GM23248 (cell line): ENCODE measurements around the gene RRP9. TPM values are rescaled to one million over a fixed set of nuclear protein-coding genes. Genes with fewer than 3 reads are reported as not detected.
"Not testable (repeated sequence)": the region's sequence is repeated elsewhere in the genome, so short reads cannot be mapped to it uniquely, and the experiment has no call there.

Source experiments
- DNase-seq: peaks from one replicate; pipeline ENCODE4 v3.0.0-alpha.2; 2015
- H2AFZ ChIP-seq: fragments of 200-600 bp; sonication (generic); 2 replicates; pipeline ENCODE4 v1.6.1; 2016; ENCODE audit warnings: antibody characterized with exemption
- H3F3A ChIP-seq: fragments of 200-600 bp; sonication (generic); 2 replicates; pipeline ENCODE4 v1.6.1; 2016; ENCODE audit warnings: mild to moderate bottlenecking, antibody characterized with exemption, mixed run types; ENCODE audit not compliant: insufficient read depth
- H3K27ac ChIP-seq: fragments of 200-600 bp; sonication (generic); 2 replicates; pipeline ENCODE4 v1.5.1; 2016; ENCODE audit warnings: mild to moderate bottlenecking
- H3K27me3 ChIP-seq: fragments of 200-600 bp; sonication (generic); replicated peaks from 2 replicates; pipeline ENCODE4 v1.6.1; 2016; ENCODE audit warnings: mild to moderate bottlenecking; ENCODE audit not compliant: insufficient read depth
- H3K36me3 ChIP-seq: fragments of 200-600 bp; sonication (generic); 2 replicates; pipeline ENCODE4 v1.6.1; 2016; ENCODE audit warnings: low read depth, mild to moderate bottlenecking
- H3K4me1 ChIP-seq: fragments of 200-600 bp; sonication (generic); 2 replicates; pipeline ENCODE4 v1.6.1; 2016; ENCODE audit warnings: mild to moderate bottlenecking; ENCODE audit not compliant: insufficient read depth
- H3K4me2 ChIP-seq: fragments of 200-600 bp; sonication (generic); one replicate; pipeline ENCODE4 v1.6.1; 2016; ENCODE audit warnings: mild to moderate bottlenecking; ENCODE audit not compliant: unreplicated experiment
- H3K4me3 ChIP-seq: fragments of 200-600 bp; sonication (generic); 2 replicates; pipeline ENCODE4 v1.5.1; 2016; ENCODE audit warnings: mild to moderate bottlenecking
- H3K79me2 ChIP-seq: fragments of 200-600 bp; sonication (generic); 2 replicates; pipeline ENCODE4 v1.6.1; 2016; ENCODE audit warnings: mild to moderate bottlenecking; ENCODE audit not compliant: insufficient read depth
- H3K9ac ChIP-seq: fragments of 200-600 bp; sonication (generic); 2 replicates; pipeline ENCODE4 v1.6.1; 2016; ENCODE audit warnings: mild to moderate bottlenecking
- H3K9me2 ChIP-seq: fragments of 200-600 bp; sonication (generic); 2 replicates; pipeline ENCODE4 v1.6.1; 2016; ENCODE audit warnings: mixed run types, mild to moderate bottlenecking, moderate library complexity; ENCODE audit not compliant: insufficient read depth
- H3K9me3 ChIP-seq: fragments of 200-600 bp; sonication (generic); one replicate; pipeline ENCODE4 v1.6.1; 2017; ENCODE audit warnings: low read depth
- H4K20me1 ChIP-seq: fragments of 200-600 bp; sonication (generic); 2 replicates; pipeline ENCODE4 v1.6.0; 2016; ENCODE audit not compliant: insufficient read depth
- EZH2 ChIP-seq: fragments of 200-600 bp; sonication (generic); IDR thresholded peaks from 2 replicates; pipeline ENCODE4 v1.6.1; 2018; ENCODE audit warnings: antibody characterized with exemption, mild to moderate bottlenecking; ENCODE audit not compliant: insufficient read depth, poor library complexity, severe bottlenecking
- EZH2phosphoT487 ChIP-seq: fragments of 200-600 bp; sonication (generic); IDR thresholded peaks from 2 replicates; pipeline ENCODE4 v1.6.1; 2018; ENCODE audit warnings: antibody characterized with exemption, moderate library complexity, mild to moderate bottlenecking, low read depth; ENCODE audit not compliant: insufficient read depth
- WGBS, 2 experiments: methylation state at CpG; one replicate each; pipeline ENCODE4 v1.1.6; 2015 to 2017; ENCODE audit warnings: low lambda C conversion rate in 2 of 2, low coverage in 1 of 2; ENCODE audit errors: missing lambda C conversion rate in 2 of 2; 5-methylcytosine and 5-hydroxymethylcytosine counted together
- in situ Hi-C: fragments of 300-500 bp; cut with MboI; formaldehyde crosslinking; loops from 2 replicates; pipeline ENCODE4 v1.15.0; 2020
- polyA plus RNA-seq: library from polyadenylated mRNA; unstranded; fragments of >200 nt; fragmentation: Nextera tagmentation; extraction: Ambion mirVana; gene quantifications from 2 replicates; pipeline ENCODE4 v1.2.1, GENCODE V29; 2016
- total RNA-seq: library from RNA; depleted of rRNA; stranded (reverse); fragments of >200 nt; shearing (Covaris generic); gene quantifications from 2 replicates; pipeline ENCODE4 v1.2.3, GENCODE V29; 2014

RRP9 gene
- total and polyA plus RNA-seq, 2 experiments from 2014 or later, result 27.5 to 28.4 TPM

DNA sequence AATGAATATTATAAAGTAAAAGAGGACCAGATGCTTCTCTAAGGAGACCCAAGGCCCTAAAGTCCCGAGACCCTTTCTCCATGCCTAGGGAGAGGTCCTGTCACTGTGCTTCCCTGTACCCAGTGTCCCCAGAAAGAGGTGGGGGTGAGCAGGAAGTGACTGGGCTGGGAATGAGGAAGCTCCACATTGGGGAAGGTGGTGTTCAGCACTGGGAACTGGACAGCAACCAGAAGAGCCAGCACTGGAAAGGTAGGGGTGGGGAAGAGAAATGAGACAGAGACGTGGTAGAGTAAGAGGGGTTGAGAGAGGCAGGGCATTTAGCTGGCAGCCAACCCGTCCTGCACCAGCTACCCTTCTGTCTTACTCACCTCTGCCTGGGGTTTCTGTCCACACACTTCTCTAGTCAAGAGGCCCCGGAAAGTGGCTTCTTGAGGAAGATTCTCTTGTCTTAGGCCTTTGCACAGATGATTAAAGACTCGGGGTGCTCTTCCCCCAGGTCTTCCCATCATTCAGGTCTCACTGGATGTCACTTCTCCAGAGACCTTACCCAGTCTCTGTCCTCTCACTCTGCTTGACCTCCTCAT lies 12.2 kb downstream of the RRP9 start:
- Histone ChIP-seq H3K9me2 (no peaks in the 10 kb centered on the region), H3K4me3 (no peak overlapping the region), H3K9me3 (no peaks in the 10 kb centered on the region), H4K20me1 (no peaks in the 10 kb centered on the region), H3K36me3 (no peaks in the 10 kb centered on the region), H3F3A (no peaks in the 10 kb centered on the region), H3K4me2 (no peak overlapping the region), H3K4me1 (no peaks in the 10 kb centered on the region), H3K27ac (no peak overlapping the region), H3K79me2 (no peaks in the 10 kb centered on the region), H3K27me3 (no peaks in the 10 kb centered on the region), H2AFZ (no peak overlapping the region), H3K9ac (no peak overlapping the region)
- WGBS, 2 experiments, result 68 to 69% methylated on average over 5 of the region's 5 CpGs
- peak; percentile 11 for DNase-seq
- in situ Hi-C loops, result no loop called here
- TF ChIP-seq EZH2phosphoT487 (no peak), EZH2 (no peak)

DNA sequence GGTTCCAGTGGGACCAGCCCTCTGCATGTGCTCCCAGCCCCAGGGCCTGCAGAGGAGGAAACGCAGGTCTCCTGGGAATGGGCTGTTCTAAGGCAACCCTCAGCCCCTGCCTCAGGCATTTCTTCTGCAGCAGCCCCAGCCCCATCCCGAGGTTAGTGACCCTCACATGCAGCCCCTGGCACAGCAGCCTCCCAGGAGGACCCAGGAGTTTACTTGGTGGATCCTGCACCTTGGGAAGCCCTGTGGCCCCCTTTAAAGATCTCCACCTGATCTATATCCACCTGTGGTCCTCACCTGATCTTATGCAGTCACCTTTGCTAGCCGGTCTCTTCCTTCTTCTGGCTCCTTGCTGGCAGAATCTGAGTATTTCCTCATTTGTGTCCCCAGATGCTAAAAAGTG lies 12.7 kb downstream of the RRP9 start:
- H3K4me1 ChIP-seq, H3K27me3 ChIP-seq, H3K9me3 ChIP-seq, H3K4me2 ChIP-seq, DNase-seq, H2AFZ ChIP-seq, H4K20me1 ChIP-seq, H3K36me3 ChIP-seq, H3F3A ChIP-seq, H3K79me2 ChIP-seq, H3K9ac ChIP-seq, H3K9me2 ChIP-seq, H3K27ac ChIP-seq, H3K4me3 ChIP-seq, in situ Hi-C loops: not testable (repeated sequence)
- WGBS, 2 experiments, result 97 to 98% methylated on average over 3 of the region's 3 CpGs

DNA sequence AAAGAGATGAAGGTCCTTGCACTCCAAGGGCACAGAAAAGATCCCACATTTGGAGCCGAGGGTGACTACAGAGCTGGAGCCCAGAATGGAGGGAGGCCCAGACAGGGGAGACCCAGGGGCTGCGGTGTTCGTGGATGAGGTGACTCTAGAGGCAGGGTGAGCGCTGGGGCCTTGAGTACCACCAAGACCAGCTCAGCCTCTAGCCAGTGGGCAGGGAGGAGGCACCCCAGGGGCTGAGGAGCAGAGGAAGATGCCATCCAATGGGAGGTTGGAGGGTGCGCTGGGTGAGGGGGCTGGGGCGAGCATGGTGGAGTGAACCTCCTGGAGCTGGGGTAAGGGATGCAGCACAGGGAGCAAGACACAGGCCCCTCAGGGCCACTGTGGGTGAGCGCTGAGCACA lies 13.3 kb downstream of the RRP9 start:
- Histone ChIP-seq H3K27ac (no peak overlapping the region), H3K36me3 (no peaks in the 10 kb centered on the region), H3K79me2 (no peaks in the 10 kb centered on the region), H2AFZ (no peak overlapping the region), H4K20me1 (no peaks in the 10 kb centered on the region), H3K4me3 (no peak overlapping the region), H3K9ac (no peak overlapping the region), H3K9me2 (no peaks in the 10 kb centered on the region), H3K4me1 (no peaks in the 10 kb centered on the region), H3K9me3 (no peaks in the 10 kb centered on the region), H3K4me2 (no peak overlapping the region), H3F3A (no peaks in the 10 kb centered on the region), H3K27me3 (no peaks in the 10 kb centered on the region)
- no peak for TF ChIP-seq EZH2
- TF ChIP-seq EZH2phosphoT487, result no peak
- DNase-seq, result no peak
- in situ Hi-C loops, result no loop called here
- 70 to 72% methylated on average over 7 of the region's 7 CpGs for WGBS, 2 experiments

- Histone ChIP-seq H3K36me3 (no peaks in the 10 kb centered on the region), H4K20me1 (no peaks in the 10 kb centered on the region), H2AFZ (no peak overlapping the region), H3K79me2 (no peaks in the 10 kb centered on the region), H3K4me3 (no peak overlapping the region), H3K9me3 (no peaks in the 10 kb centered on the region), H3K4me1 (no peaks in the 10 kb centered on the region), H3F3A (no peaks in the 10 kb centered on the region), H3K9me2 (no peaks in the 10 kb centered on the region), H3K27me3 (no peaks in the 10 kb centered on the region), H3K4me2 (no peak overlapping the region), H3K9ac (no peak overlapping the region), H3K27ac (no peak overlapping the region)
- DNase-seq, result no peak
- 79 to 84% methylated on average over 5 of the region's 5 CpGs for WGBS, 2 experiments
- in situ Hi-C loops, result no loop called here
- TF ChIP-seq EZH2phosphoT487 (no peak), EZH2 (no peak)
Observed at GRCh38 chr3:51927061-51927977, 14.4 kb downstream of the RRP9 start.
